T-cell (primary cell): ENCODE data around the gene SEL1L3. TPM values are rescaled to one million over a fixed set of nuclear protein-coding genes. Genes with fewer than 3 reads are reported as not detected.

Source experiments
- total RNA-seq, 35 experiments: library from RNA in 6 of 35; stranded (reverse) in 6 of 35; fragments of 120-200 nt in 1 of 35; gene quantifications; one replicate each; pipeline versions ENCODE4 v1.2.1 to v1.2.4 and lab custom pipeline; 2013 to 2026

The SEL1L3 gene
- total RNA-seq, 5 donors from 2014 or later (not counting 1 experiment from before 2014, with no cell fraction given): 43.6 to 69.9 (median 50.1) TPM

Other genes with a start within 250 kb of the SEL1L3 start
- 1 to 10 TPM in 3 of 5 donors, not detected in 2; 1.0 to 2.5 (median 1.9) TPM for gene SLC34A2, start 207.1 kb downstream of the SEL1L3 start, total RNA-seq
- 10 to 100 TPM; 13.1 to 19.1 (median 16.0) TPM for gene SMIM20, start 51.2 kb upstream of the SEL1L3 start, total RNA-seq